Upper lobe of left lung (tissue), 6 donors: ENCODE measurements around the gene LHFPL5. TPM values are rescaled to one million over a fixed set of nuclear protein-coding genes. Genes with fewer than 3 reads are reported as not detected.

Experiments
- ATAC-seq, 2 donors: fragments of 200-7000 bp; cut with Tn5 transposase; one replicate each; pipeline ENCODE4 v1.9.1; 2022; ENCODE audit warnings: mild to moderate bottlenecking in 2 of 2, moderate library complexity in 2 of 2; ENCODE audit not compliant: low FRiP score in 2 of 2
- DNase-seq, 2 donors: peaks; one replicate each; pipeline ENCODE4 v3.0.0-alpha.2; 2019 to 2020
- H3K27ac ChIP-seq, 4 donors: fragments of 200-600 bp; sonication (generic); one replicate each; pipeline ENCODE4 v1.5.1; 2016 to 2019
- H3K27me3 ChIP-seq, 4 donors: fragments of 200-600 bp; sonication (generic); one replicate each; pipeline ENCODE4 v1.5.1; 2017 to 2019
- H3K36me3 ChIP-seq, 4 donors: fragments of 200-600 bp; sonication (generic); one replicate each; pipeline ENCODE4 v1.5.1; 2016 to 2019
- H3K4me1 ChIP-seq, 4 donors: fragments of 200-600 bp; sonication (generic); one replicate each; pipeline ENCODE4 v1.5.1; 2018 to 2019
- H3K4me3 ChIP-seq, 4 donors: fragments of 200-600 bp; sonication (generic); one replicate each; pipeline ENCODE4 v1.5.1; 2017 to 2019; ENCODE audit warnings: mild to moderate bottlenecking in 2 of 4, moderate library complexity in 1 of 4
- H3K9me3 ChIP-seq, 4 donors: fragments of 200-600 bp; sonication (generic); one replicate each; pipeline ENCODE4 v1.5.1; 2018 to 2019
- CTCF ChIP-seq, 6 experiments: fragments of 450-650 bp in 4 of 6; fragments of 200-600 bp in 2 of 6; sonication (generic) in 2 of 6; IDR thresholded peaks; one replicate each; pipeline ENCODE4 v1.5.1; 2016 to 2019; ENCODE audit warnings: antibody characterized with exemption in 6 of 6
- EP300 ChIP-seq, 4 donors: sonication (generic); formaldehyde crosslinking; IDR thresholded peaks; one replicate each; pipeline ENCODE4 v1.5.1; 2017; ENCODE audit warnings: antibody characterized with exemption in 4 of 4, control low read depth in 2 of 4
- POLR2A ChIP-seq, 4 donors: fragments of 450-650 bp; IDR thresholded peaks; one replicate each; pipeline ENCODE4 v1.5.1; 2016 to 2017; ENCODE audit warnings: antibody characterized with exemption in 4 of 4, mild to moderate bottlenecking in 2 of 4
- POLR2AphosphoS5 ChIP-seq, 2 donors: sonication (generic); formaldehyde crosslinking; IDR thresholded peaks; one replicate each; pipeline ENCODE4 v1.5.1; 2017; ENCODE audit warnings: antibody characterized with exemption in 2 of 2
- WGBS, 2 donors: methylation state at CpG; one replicate each; pipeline ENCODE4 v1.1.5; 2017 to 2018; 5-methylcytosine and 5-hydroxymethylcytosine counted together
- total RNA-seq, 6 donors: library from RNA; depleted of rRNA in 4 of 6; stranded (reverse); fragments of >200 nt in 4 of 6; gene quantifications; one replicate each; pipeline versions ENCODE4 v1.1.0 to v1.2.1, GENCODE V29; 2016 to 2021
- donor health status: DM: no; HTN: no; CAD: no; lungs with moderate emphysema.
- donor health status: DM: no; HTN: yes; CAD: no; lungs with severe emphysema.

The LHFPL5 gene
- total RNA-seq, 6 donors from 2014 or later, result not detected

GRCh38 chr6:35850208-35850607 is 45.1 kb downstream of the LHFPL5 start:
- no peak for ATAC-seq

GRCh38 chr6:35852994-35853393 is 47.8 kb downstream of the LHFPL5 start:
- peaks cover 0 to 7% (median 0%) of the 10 kb centered on the region in 4 donors for H3K9me3 ChIP-seq
- no peaks in the 10 kb centered on the region for H3K4me1 ChIP-seq
- DNase-seq (no peak), ATAC-seq (no peak)
- TF ChIP-seq EP300 (IDR thresholded peaks at IDR 0.05) (no peak), CTCF (IDR thresholded peaks at IDR 0.05) (no peak), POLR2A (IDR thresholded peaks at IDR 0.05) (no peak), POLR2AphosphoS5 (IDR thresholded peaks at IDR 0.05) (no peak)
- no peaks in the 10 kb centered on the region for H3K27me3 ChIP-seq
- 87 to 99% methylated on average over 4 of the region's 4 CpGs for WGBS, 2 donors
- H3K36me3 ChIP-seq, result peaks cover 0 to 52% (median 18%) of the 10 kb centered on the region in 4 donors
- no peak overlapping the region for H3K4me3 ChIP-seq
- no peak overlapping the region for H3K27ac ChIP-seq

More at GRCh38 chr6:35850208-35850607, 45.1 kb downstream of the LHFPL5 start:
- H3K9me3 ChIP-seq, result peaks cover 0 to 7% (median 0%) of the 10 kb centered on the region in 4 donors
- no peak overlapping the region for H3K4me3 ChIP-seq
- H3K27ac ChIP-seq, result no peak overlapping the region
- H3K36me3 ChIP-seq, result peaks cover 0 to 40% (median 8%) of the 10 kb centered on the region in 4 donors
- H3K4me1 ChIP-seq, result no peaks in the 10 kb centered on the region
- no peaks in the 10 kb centered on the region for H3K27me3 ChIP-seq
- no peak for DNase-seq
- no peak for TF ChIP-seq CTCF (IDR thresholded peaks at IDR 0.05)
- TF ChIP-seq EP300 (IDR thresholded peaks at IDR 0.05), result no peak
- no peak for TF ChIP-seq POLR2AphosphoS5 (IDR thresholded peaks at IDR 0.05)
- TF ChIP-seq POLR2A (IDR thresholded peaks at IDR 0.05), result no peak
- WGBS, 2 donors, result 44 to 54% methylated on average over 2 of the region's 2 CpGs

GRCh38 chr6:35856250-35856649 is 51.1 kb downstream of the LHFPL5 start:
- Histone ChIP-seq H3K36me3 (peaks cover 0 to 69% (median 20%) of the 10 kb centered on the region in 4 donors), H3K4me1 (no peaks in the 10 kb centered on the region), H3K27ac (no peak overlapping the region), H3K27me3 (no peaks in the 10 kb centered on the region), H3K4me3 (no peak overlapping the region), H3K9me3 (no peaks in the 10 kb centered on the region)
- TF ChIP-seq EP300 (IDR thresholded peaks at IDR 0.05) (no peak), CTCF (IDR thresholded peaks at IDR 0.05) (no peak), POLR2AphosphoS5 (IDR thresholded peaks at IDR 0.05) (no peak), POLR2A (IDR thresholded peaks at IDR 0.05) (no peak)
- ATAC-seq (no peak), DNase-seq (no peak)
- 92 to 95% methylated on average over 1 of the region's 1 CpG for WGBS, 2 donors

GRCh38 chr6:35857853-35858252 is 52.7 kb downstream of the LHFPL5 start:
- Histone ChIP-seq H3K4me1 (no peaks in the 10 kb centered on the region), H3K36me3 (peaks cover 0 to 69% (median 20%) of the 10 kb centered on the region in 4 donors), H3K4me3 (no peak overlapping the region), H3K27me3 (no peaks in the 10 kb centered on the region), H3K9me3 (no peaks in the 10 kb centered on the region), H3K27ac (no peak overlapping the region)
- no peak for TF ChIP-seq POLR2AphosphoS5 (IDR thresholded peaks at IDR 0.05)
- TF ChIP-seq CTCF (IDR thresholded peaks at IDR 0.05), result no peak
- TF ChIP-seq POLR2A (IDR thresholded peaks at IDR 0.05), result no peak
- TF ChIP-seq EP300 (IDR thresholded peaks at IDR 0.05), result no peak
- ATAC-seq, result no peak
- DNase-seq, result no peak

- Histone ChIP-seq H3K9me3 (no peaks in the 10 kb centered on the region), H3K36me3 (peaks cover 0 to 58% (median 18%) of the 10 kb centered on the region in 4 donors), H3K27ac (no peak overlapping the region), H3K4me1 (no peaks in the 10 kb centered on the region), H3K27me3 (no peaks in the 10 kb centered on the region), H3K4me3 (no peak overlapping the region)
- ATAC-seq (no peak), DNase-seq (no peak)
- TF ChIP-seq POLR2AphosphoS5 (IDR thresholded peaks at IDR 0.05) (no peak), CTCF (IDR thresholded peaks at IDR 0.05) (no peak), EP300 (IDR thresholded peaks at IDR 0.05) (no peak), POLR2A (IDR thresholded peaks at IDR 0.05) (no peak)
- 94 to 97% methylated on average over 4 of the region's 4 CpGs for WGBS, 2 donors
These were observed 54.2 kb downstream of the LHFPL5 start for GRCh38 chr6:35859367-35859766.
